AG04449 (cell line): ENCODE measurements around the gene TP53RK.
A peak's percentile ranks its signal among the peaks of the same experiment; 100 is the strongest.

ENCODE experiments used
- CTCF ChIA-PET: fragments of 350-600 bp; formaldehyde crosslinking; extraction: SDS; loops from one replicate; lab custom pipeline; 2021; ENCODE audit warnings: antibody characterized with exemption; lab: Yijun Ruan, JAX
- POLR2A ChIA-PET: fragments of 400-600, 350-600 bp; formaldehyde crosslinking; extraction: SDS; loops from one replicate; lab custom pipeline; 2020; ENCODE audit warnings: antibody characterized with exemption, inconsistent platforms; lab: Yijun Ruan, JAX
- DNase-seq: peaks from one replicate; pipeline ENCODE4 v3.0.0-alpha.2; 2010; ENCODE audit warnings: low read depth, low spot score
- H3K4me3 ChIP-seq: 2 replicates; pipeline ENCODE4 v1.5.1; 2011; ENCODE audit warnings: low read depth, mild to moderate bottlenecking, control low read depth, low read length
- CTCF ChIP-seq: IDR thresholded peaks from one replicate; pipeline ENCODE4 v1.5.1; 2011; ENCODE audit warnings: mild to moderate bottlenecking, moderate library complexity, low read length, control low read depth, inconsistent platforms; ENCODE audit not compliant: insufficient read depth; ENCODE audit errors: missing control alignments

Gene TP53RK

GRCh38 chr20:46698788-46699187 lies 9.5 kb upstream of the TP53RK start:
- DNase-seq: no peak
- H3K4me3 ChIP-seq: no peak overlapping the region
- no peak for TF ChIP-seq CTCF
- CTCF ChIA-PET: interaction anchor here (0.9 to 2.8 kb wide), 3 partner anchors 10 to 12 kb away, joined by 3 to 21 read pairs (median 10); partner anchors contain the start of gene TP53RK
- POLR2A ChIA-PET: no interaction called here

- POLR2A ChIA-PET: no interaction called here
- CTCF ChIA-PET: interaction anchor here (0.7 to 1.1 kb wide), 2 partner anchors 8 to 10 kb away, joined by 3 to 5 read pairs; no protein-coding TSS in a partner anchor
- no peak for DNase-seq
- H3K4me3 ChIP-seq: no peak overlapping the region
- no peak for TF ChIP-seq CTCF
Measured at GRCh38 chr20:46696791-46697279, 7.6 kb upstream of the TP53RK start.

GRCh38 chr20:46695892-46696291 lies 6.6 kb upstream of the TP53RK start:
- TF ChIP-seq CTCF: no peak
- no peak for DNase-seq
- ChIA-PET CTCF (no interaction called here), POLR2A (no interaction called here)
- H3K4me3 ChIP-seq: no peak overlapping the region

GRCh38 chr20:46694484-46694883 lies 5.2 kb upstream of the TP53RK start:
- POLR2A ChIA-PET: no interaction called here
- H3K4me3 ChIP-seq: no peak overlapping the region
- TF ChIP-seq CTCF: no peak
- CTCF ChIA-PET: interaction anchor here (0.8 to 1.5 kb wide), 3 partner anchors 9 to 14 kb away, joined by 3 to 6 read pairs (median 4); no protein-coding TSS in a partner anchor
- DNase-seq: no peak

GRCh38 chr20:46691196-46691595 lies 2.0 kb upstream of the TP53RK start:
- ChIA-PET POLR2A (no interaction called here), CTCF (interaction anchor here (1.2 kb wide), 1 partner anchor 11 kb away, joined by 4 read pairs; no protein-coding TSS in a partner anchor)
- DNase-seq: no peak
- no peak overlapping the region for H3K4me3 ChIP-seq
- no peak for TF ChIP-seq CTCF

GRCh38 chr20:46690219-46691106 lies 1.2 kb upstream of the TP53RK start:
- no peak for TF ChIP-seq CTCF

More at GRCh38 chr20:46690219-46691106, 1.2 kb upstream of the TP53RK start:
- peak overlapping the region; percentile 61 for H3K4me3 ChIP-seq
- POLR2A ChIA-PET: interaction anchor here (0.6 to 1.0 kb wide), 2 partner anchors 57 to 1603 kb away, joined by 3 read pairs; no protein-coding TSS in a partner anchor
- CTCF ChIA-PET: interaction anchor here (1.2 to 3.6 kb wide), 3 partner anchors 10 to 12 kb away, joined by 4 to 21 read pairs (median 11); no protein-coding TSS in a partner anchor
- DNase-seq: no peak
